ENCODE data around the gene AKAP6.

The AKAP6 gene

DNA sequence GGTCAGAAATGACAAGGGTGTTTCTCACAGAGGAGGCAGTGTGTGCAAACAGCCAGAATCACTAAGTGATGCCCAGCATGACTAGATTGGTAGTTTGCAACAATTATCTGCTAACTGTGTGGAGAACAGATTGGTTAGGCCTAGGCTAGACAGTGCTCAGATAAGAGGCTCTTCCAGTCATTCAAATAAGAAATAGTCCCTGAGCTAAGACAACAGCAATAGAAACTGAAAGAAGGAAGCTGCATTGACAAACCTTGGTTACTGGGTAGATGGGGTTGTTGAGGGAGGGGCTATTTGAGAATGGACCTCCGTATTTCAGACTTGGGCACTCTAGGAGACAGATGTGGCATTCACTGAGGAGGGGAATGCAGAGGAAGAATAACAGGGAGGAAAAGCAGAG lies 354.6 kb downstream of the AKAP6 start:
- no peak for DNase-seq

GRCh38 chr14:32688941-32689340 lies 359.8 kb downstream of the AKAP6 start:
- no peak for DNase-seq

DNA sequence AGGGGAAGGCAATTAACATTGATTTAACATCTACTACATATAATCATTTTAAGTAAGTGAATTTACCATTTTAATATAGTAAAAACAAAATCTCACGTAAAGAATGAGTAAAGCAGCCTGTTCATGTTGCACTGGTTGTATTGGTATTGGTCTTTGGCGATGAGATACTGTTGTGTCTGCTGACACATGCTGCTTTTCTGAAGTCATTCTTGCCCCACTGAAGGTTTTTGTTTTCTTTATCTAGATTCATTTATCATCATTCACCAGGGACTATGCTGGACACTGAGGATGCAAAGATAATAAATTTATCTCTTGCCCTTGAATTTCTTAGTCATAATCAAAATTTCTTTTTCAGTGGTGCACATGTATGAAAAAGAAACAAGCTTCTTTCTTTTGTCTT lies 363.3 kb downstream of the AKAP6 start:
- no peak for DNase-seq

- DNase-seq = no peak
Measured at GRCh38 chr14:32693114-32693513, 364.0 kb downstream of the AKAP6 start.

GRCh38 chr14:32694795-32695449 lies 365.8 kb downstream of the AKAP6 start:
- DNase-seq = peak; percentile 19

DNA sequence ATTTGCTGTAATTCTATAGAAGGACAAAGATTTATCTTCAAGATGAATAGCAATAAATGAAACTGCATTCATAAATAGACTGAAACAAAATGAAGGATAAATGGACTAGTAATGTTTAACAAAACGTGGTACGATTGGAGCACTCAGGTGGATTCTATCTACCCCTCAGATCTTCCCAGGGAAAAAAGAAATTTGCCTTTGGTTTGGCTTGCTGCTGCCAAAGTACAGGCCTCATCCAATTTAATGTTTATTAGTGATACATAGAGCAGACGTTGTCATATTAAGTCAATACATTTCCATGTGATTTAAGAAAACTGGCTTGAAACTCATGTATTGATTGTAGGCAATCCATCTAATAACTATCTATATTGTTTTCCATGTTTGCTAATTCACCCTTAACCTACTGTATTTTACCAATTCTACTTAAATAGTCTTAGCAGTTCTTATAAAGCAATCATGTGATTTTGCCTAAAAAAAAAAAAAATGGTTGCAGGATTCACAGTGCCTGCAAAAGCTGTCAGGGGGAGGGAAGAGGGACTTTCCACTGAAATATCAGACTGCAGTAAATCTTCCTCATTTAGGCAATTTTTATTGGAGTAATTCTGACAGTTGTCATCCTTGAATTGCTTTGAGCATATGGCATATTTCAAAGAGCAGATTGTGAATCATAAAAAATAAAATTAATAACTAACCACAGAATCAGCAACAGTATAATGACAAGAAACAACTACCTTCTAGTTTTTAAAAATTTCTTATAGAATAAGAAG lies 367.4 kb downstream of the AKAP6 start:
- no peak for DNase-seq

DNA sequence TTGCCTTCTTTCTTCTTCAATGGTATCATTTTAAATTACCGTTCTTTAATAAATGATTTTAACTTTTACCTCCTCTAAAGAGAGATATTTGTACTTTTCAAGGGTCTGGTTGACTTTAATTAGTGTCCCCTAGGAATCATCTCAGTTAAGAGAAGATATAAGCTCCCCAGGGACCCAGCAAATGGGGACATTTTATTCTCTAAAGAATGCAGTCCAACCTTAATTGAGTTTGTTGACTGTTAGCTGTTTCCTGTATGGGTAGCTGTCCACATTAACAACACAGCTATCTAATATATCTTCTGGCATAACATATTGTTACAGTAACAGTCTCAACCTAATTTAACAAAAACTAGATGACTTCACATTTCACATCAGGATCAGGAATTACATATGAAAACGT lies 368.0 kb downstream of the AKAP6 start:
- no peak for DNase-seq

DNA sequence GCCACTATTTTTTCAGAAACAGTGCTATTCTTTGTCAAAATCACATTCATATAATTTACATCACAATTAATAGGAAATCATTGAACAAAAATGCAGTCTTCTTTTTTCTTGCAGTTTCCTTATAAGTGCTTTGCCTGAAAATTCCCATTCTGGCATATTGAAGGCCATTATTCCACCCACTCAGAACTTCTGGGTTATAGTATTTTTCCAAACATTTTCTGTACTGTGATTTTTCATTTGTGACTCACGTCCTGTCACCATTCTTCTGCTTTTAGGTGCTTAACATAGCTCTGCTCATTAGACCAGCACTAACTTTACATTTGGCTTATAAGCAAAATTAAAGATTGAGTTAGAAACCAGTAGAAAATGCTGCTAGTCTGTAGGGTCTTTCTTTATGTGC lies 368.6 kb downstream of the AKAP6 start:
- no peak for DNase-seq

DNA sequence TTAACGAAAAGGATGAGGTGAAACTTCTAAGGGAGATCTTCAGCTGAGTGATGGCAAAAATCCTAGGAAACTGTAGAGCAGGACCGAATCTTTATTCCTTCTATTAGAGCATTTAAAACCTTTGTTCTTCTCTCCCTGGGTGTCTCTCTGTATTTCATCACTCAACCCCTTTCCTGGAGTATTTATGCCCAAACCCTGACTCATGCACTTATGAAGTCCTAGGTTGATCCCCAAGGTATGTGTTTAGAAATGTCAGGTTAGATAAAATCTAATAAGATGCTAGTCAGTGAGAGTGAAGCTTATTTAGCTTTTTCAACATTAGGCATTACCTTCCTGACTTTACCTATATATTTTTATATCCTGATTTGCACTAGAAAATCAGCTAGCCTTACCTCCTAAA lies 369.7 kb downstream of the AKAP6 start:
- DNase-seq = no peak

- no peak for DNase-seq
Measured at GRCh38 chr14:32701475-32701874, 372.4 kb downstream of the AKAP6 start.

DNA sequence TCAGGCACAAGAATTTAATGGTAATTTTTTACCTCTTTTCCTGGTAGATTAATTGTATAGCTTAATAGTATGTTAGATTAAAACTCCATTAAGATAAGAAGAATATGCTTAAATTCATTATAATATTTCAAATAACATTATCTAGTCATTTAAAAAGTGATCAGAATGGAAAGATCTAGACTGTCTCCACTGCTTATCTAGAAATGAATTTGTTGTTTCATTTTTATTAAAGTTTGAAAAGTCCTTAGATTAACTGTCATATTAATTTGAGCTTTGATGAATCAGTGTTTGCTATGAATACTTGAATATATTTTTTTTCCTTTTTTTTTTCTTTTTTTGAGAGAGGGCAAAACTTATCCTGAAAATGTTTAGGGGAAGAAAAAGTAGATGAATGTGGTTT lies 373.0 kb downstream of the AKAP6 start:
- no peak for DNase-seq

- DNase-seq = no peak
Measured at GRCh38 chr14:32702562-32702961, 373.5 kb downstream of the AKAP6 start.

- no peak for DNase-seq
Measured at GRCh38 chr14:32703183-32703621, 374.1 kb downstream of the AKAP6 start.

GRCh38 chr14:32706721-32707519 lies 377.8 kb downstream of the AKAP6 start:
- no peak for DNase-seq

GRCh38 chr14:32707742-32708500 lies 378.8 kb downstream of the AKAP6 start:
- DNase-seq = no peak

- no peak for DNase-seq
Measured at GRCh38 chr14:32709027-32709426, 379.9 kb downstream of the AKAP6 start.

DNA sequence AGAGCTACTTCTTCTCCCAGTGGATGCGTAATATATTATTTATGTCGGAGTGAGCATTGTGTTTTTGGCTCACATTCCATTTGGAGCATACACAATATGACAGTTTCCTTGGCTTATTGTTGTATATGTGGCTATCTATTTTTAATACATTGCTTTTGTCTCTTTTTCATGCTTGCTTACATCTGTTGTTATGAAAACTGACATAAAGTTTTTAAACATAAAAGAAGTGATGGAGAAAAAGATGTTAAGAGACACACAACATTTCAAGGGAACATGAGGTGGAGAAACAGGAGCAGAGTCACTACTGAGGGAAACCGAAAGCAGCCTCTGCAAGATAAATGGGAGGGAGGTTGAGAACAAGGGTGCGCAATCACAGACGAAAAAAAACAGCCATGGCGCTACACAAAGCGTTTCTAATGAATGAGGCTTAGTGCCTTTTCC lies 381.2 kb downstream of the AKAP6 start:
- DNase-seq = no peak

- peak; percentile 69 for DNase-seq
Measured at GRCh38 chr14:32710731-32711680, 381.9 kb downstream of the AKAP6 start.

- DNase-seq = no peak
Measured at GRCh38 chr14:32713856-32714255, 384.8 kb downstream of the AKAP6 start.

GRCh38 chr14:32719601-32720000 lies 390.5 kb downstream of the AKAP6 start:
- no peak for DNase-seq

DNA sequence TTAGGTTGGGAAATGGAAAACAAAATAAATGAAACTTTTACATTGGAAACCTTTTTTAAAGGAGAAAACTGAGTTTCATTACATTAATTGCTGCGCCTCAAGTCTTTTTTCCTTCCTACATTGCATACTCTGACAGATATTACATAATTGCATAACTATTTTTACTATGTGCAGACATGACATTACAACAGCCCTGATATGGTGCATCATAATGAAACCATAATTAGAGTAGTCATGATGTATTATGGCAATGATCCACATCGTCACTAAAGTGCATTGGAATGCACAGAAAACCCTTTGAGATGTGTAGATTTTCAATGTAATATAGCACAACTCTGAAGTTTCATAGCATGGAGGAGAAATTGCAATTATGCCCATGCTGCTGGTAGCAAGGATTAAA lies 391.8 kb downstream of the AKAP6 start:
- no peak for DNase-seq
